HTR-8/SVneo (cell line): ENCODE data around the gene PHLPP1.
"Not testable (repeated sequence)": the region's sequence is repeated elsewhere in the genome, so short reads cannot be mapped to it uniquely, and the experiment has no call there.

ENCODE experiments used
- DNase-seq: peaks from one replicate; pipeline ENCODE4 v3.0.0; 2011; ENCODE audit warnings: low spot score, mixed read lengths; ENCODE audit not compliant: insufficient read length
- FAIRE-seq: peaks from 2 replicates; lab custom pipeline; 2011; peaks lifted over from hg19 to GRCh38; lab: Jason Lieb, UNC

The PHLPP1 gene

DNA sequence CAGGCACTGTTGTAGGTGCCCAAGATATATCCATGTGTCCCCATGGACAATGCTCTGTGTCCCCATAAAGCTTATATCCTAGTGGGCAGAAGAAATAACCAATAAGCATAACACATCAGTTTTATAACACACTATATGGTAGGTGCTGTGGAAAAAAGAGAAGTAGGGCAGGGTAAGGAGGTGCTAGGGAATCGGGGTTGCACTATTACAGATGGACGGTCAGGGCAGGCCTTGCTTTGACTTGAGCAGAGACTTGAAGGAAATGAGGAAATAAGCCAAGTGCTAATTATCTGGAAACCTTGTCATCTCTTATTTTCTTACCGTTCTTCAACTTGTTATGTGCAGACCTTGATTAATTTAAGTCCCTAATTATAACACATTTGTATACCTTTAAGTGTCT lies 82.0 kb downstream of the PHLPP1 start:
- no peak for FAIRE-seq
- DNase-seq: no peak

DNA sequence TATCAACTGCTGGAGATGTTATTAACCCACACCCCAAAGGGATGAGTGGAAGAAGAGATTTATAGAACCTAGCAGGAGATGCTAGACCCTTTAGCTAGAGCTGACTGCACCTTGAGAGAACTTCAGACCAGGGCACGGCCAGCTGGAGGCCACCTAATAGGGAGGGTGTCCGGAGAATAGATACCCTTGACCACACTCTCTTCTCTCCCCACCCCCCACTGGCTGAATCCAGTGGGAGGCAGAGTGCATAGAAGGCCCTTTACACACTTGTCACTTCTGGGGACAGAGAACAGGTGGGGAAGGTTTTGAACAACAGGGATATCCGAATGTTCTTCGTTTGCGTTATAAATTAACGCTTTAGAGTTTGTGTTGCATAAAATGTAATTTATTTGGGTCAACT lies 84.6 kb downstream of the PHLPP1 start:
- FAIRE-seq (no peak), DNase-seq (no peak)

DNA sequence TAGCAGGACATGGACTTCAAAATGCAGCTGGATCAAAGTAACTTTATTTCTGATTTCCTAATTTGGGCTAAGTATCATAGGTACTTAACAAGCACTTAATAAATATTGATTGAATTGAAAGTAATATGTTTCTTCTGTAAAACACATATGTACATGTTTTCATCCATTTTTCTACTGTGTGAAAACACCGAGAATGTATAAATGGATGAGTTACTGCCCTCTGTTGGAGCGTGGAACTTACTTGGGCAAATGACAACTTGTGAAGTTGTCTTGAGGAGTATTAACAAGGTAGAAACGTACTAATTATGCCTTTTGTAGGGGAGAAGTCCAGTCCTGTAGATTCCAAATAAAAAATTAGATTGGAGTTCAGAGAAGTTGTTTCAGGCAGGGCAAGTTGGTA lies 87.2 kb downstream of the PHLPP1 start:
- FAIRE-seq: no peak
- DNase-seq: no peak

DNA sequence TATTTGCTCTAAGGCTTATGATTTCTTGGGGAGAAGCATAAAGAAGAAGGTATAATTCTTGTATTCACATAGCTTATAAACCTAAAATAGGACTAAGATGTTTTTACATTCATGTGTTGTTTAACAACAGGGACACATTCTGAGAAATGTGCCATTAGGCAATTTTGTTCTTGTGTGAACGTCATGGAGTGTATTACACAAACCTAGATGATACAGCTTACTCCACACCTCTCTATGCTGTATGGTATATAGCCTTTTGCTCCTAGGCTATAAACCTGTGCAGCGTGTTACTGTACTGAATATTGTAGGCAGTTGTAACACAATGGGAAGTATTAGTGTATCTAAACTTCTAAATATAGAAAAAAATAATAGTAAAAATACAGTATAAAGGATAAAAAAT lies 92.1 kb downstream of the PHLPP1 start:
- DNase-seq (no peak), FAIRE-seq (no peak)

DNA sequence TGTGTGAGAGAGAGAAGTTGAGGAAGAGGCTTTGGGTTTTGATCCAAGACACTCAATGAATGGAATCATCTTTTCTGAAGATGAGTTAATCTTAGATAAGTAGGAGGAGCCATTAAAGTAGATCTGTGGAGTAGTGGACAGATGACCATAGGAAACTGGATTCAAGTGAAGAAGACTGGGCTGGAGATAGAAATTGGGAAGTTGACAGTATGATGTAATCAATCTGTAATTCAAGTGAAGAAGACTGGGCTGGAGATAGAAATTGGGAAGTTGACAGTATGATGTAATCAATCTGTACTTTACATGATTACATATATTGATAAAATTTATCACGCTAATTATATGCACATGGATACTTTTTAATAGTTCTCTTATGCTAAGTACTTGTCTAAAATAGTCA lies 92.8 kb downstream of the PHLPP1 start:
- no peak for DNase-seq
- no peak for FAIRE-seq

DNA sequence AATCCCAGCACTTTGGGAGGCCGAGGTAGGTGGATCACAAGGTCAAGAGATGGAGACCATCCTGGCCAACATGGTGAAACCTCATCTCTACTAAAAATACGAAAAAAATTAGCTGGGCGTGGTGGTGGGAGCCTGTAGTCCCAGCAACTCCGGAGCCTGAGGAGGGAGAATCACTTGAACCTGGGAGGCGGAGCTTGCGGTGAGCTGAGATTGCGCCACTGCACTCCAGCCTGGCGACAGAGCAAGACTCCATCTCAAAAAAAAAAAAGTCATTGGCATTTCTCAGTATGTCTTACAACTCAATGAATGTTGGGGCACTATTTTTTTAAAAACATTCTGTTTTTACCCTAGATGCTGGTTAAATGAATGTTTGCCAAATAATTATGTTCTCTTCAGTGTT lies 94.1 kb downstream of the PHLPP1 start:
- not testable (repeated sequence) for FAIRE-seq, DNase-seq

DNA sequence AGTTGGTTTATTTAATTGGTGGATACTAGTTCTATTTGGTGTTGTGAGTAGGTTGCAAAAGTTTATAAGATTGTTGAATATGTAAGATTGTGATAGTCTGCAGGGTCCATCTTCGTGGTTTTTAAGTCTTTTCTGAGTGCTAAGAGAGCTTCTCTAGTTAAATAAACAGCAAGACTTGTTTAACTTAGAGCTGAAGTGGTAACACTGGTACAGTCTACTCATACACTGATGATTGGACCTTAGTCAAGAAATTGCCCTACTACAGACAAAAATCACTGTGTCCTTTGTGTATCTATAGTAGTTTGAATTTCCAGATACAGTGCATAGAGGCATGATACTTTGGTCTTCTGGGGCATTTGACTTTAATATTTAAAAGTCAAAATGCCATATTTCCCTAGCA lies 94.6 kb downstream of the PHLPP1 start:
- FAIRE-seq: no peak
- DNase-seq: no peak

DNA sequence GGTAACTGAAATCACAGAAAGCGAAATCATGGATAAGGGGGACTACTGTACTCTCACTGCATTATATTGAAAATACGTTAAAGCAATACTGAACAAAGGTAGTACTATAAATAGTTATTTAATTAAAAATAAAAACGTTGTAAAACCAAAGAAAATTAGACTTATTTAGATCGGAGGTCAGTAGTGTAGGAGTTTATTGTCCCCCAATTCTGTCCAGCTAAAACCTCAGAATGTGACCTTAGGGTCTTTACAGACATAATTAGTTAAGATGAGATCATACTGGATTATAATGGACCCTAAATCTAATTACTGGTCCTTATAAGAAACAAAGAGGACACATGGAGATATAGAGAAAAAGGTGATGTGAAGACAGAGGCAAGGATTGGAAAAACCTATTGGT lies 95.3 kb downstream of the PHLPP1 start:
- FAIRE-seq (no peak), DNase-seq (no peak)

DNA sequence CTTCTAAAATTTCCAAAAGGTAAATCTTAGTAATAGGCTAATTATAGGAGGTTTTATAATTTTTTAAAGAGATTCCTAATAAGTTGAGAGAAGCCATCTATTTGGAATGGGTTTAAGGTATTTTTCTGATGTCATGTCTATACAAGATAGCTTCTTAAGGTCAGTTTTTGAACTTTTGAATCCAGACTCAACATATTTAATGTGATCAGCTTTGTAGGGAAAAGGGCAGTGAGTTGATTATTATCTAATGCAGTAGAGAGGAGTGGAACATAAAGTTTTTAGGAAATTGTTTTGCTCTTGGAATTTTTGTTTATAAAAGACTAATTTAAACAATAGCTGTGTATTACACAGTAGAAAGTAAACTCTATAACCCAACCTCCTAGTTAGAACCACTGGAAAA lies 96.3 kb downstream of the PHLPP1 start:
- no peak for DNase-seq
- FAIRE-seq: no peak

DNA sequence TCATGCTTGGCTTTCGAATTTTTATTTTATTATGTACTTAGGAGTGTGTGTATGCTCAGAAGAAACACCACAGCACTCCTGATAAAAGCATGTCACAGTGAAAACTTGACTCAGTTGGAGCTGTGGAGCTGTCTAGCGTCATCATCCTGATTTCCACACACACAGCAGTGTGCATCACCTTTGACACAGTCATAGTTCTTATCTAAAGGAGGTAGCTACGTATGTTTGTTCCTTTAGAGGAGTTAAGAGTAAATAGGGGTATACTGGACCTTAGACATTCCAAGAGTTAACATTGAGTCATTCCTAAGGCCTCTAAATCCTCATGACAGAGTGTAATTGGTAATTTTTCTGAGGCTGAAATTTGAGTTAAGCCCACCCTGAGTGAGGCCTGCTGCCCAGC lies 96.9 kb downstream of the PHLPP1 start:
- FAIRE-seq: no peak
- no peak for DNase-seq

DNA sequence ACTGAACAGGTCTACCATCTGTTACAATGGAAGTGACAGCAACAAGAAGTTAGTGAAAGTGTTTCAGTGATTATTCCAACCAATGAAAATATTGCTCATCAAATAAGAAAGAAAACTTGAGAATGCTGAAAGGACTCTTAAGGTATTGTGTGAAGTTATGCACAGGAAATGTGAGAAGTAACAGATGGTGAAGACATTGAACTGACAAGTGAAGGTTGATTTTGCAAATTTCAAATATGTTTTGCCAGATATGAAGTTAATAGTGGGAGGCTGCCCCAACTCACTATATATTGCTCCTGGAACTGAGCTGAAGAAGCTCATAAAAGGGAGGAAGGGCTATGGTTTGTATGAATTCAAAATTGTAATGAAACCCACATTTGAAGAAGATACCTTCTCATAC lies 97.5 kb downstream of the PHLPP1 start:
- DNase-seq: no peak

DNA sequence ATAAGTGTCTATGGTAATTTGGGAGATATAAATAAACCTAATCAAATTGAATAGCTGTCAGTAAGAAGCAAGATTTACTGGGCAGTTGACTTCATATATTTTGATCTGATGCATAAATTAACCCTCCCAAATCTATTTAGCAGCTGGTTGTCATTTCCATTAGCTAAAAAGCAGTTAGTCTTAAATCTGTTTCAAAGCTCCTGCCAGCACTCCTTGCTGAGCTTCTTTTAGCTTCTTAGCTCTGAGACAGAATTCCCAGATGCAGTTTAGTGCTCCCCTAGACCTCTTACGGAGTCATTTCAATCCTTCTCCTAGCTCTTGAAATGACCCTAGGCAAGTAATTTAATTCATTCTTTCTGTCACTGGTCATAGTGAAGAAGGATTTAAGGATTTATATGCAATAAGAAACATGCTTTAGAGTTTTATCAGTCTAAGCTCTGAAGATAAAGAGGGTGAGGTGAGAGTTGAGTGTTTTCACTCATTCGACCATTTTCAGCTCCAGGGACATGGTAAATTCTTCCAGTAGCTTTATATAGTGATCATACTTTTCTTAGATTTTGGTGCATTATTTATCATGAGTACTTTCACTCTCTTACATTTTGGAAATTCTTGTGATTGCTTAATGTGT lies 98.9 kb downstream of the PHLPP1 start:
- DNase-seq (no peak), FAIRE-seq (no peak)

More for the DNA sequence above, 97.5 kb downstream of the PHLPP1 start:
- no peak for FAIRE-seq

DNA sequence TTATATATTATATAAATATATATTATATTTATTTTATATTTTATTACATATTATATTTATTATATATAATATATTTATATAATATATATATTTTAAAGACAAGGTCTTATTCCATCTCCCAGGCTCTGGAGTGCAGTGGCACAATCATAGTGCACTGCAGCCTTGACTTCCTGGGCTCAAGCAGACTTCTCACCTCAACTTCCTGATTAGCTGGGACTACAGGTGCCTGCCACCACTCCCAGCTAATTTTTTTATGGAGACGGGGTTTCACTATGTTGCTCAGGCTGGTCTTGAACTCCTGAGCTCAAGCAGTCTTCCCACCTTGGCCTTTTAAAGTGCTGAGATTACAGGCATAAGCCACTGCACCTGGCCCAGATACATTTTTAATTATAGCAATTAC lies 110.0 kb downstream of the PHLPP1 start:
- no peak for FAIRE-seq
- no peak for DNase-seq

DNA sequence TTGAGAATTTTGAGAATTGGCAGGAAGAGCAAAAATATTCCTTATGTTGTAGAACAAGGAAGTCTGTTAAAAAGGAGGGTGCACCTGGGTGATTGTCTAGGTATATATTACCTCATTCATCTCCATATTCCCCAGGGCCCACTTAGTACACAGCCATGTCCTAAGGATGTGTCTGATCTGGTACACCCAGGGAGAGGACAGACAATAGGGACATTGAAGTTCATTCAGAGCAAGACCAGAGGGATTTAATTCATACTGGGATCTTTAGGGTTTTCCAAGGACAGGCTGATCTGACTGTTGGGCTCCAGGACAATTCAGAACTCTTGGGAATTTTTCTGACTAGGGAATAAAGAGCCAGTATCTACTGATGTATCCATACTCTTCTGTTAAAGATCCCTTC lies 112.1 kb downstream of the PHLPP1 start:
- FAIRE-seq (no peak), DNase-seq (no peak)

DNA sequence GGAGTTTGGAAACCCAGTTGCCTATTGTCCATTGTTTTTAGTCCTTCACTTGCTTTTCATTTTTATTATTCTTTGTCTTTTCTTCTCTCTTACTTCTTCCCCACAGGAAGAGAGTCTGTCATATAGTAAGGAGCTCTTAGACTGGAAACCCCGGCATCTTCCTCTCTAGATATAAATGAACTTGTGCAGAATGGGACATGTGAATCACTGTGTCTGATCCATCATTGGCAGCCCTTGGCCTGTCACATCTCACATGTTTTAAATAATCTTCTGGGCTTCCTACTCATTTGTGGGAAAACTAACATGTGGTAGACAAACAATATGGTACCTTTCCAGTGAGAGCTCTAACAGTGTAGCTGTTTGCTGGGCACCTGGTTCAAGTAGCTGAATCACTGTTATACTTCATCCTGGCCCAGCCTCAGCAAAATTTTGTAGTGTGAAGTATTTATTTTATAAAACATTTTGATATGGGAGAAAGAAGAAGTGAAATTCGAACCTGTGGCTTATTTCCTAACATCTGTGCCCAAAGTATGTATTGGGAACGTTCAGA lies 112.8 kb downstream of the PHLPP1 start:
- DNase-seq (no peak), FAIRE-seq (no peak)

DNA sequence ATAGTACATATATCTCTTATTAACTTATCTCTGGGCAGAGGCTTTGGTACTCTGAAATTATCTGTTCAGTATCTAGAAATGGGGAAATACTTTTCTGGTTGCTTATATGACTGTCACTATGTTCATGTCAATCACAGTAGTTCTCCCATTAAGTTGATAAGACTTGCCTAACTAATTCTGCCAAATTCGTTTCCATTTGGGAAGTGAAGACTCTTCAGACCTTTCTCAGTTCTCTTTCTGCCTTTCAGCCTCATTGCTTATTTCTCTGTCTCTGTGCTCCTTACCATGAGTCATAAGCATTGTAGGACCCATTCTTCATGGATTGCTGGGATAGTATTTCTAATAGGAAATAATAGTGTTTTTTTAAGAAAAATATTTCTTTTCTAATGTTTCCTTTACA lies 113.5 kb downstream of the PHLPP1 start:
- DNase-seq: no peak
- FAIRE-seq: no peak

DNA sequence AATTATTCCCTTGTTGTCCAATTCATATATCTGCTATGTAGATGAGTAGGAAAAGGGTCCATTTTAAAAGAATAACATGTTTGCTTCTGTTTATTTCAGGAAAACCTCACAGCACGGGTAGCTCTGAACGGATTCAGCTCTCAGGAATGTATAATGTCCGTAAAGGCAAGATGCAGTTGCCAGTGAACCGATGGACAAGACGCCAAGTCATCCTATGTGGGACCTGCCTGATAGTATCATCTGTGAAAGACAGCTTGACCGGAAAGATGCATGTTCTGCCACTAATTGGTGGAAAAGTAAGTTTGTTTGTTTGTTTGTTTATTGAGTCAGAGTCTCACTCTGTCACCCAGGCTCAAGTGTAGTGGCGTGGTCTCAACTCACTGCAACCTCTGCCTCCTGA lies 114.6 kb downstream of the PHLPP1 start:
- no peak for FAIRE-seq

DNA sequence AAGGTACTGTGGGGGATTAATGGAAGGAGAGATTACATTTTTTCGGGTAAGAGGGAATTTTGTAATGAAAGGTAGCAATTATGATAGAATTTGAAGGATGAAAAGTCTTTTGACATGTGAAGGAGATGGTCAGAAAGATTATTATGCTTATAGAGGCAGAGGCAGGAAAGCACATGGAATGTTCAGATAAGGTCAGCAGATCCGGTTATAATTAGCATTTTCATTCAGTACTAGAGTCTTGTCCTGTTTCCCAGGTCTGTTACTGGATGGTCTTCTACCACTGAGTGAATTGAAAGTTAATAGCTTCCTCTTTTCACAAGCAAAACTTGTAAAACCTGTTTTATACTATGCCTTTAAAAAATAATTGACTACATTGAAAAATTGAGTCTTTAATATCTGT lies 116.9 kb downstream of the PHLPP1 start:
- no peak for DNase-seq
- FAIRE-seq: no peak

More for the DNA sequence above, 114.6 kb downstream of the PHLPP1 start:
- DNase-seq: no peak

DNA sequence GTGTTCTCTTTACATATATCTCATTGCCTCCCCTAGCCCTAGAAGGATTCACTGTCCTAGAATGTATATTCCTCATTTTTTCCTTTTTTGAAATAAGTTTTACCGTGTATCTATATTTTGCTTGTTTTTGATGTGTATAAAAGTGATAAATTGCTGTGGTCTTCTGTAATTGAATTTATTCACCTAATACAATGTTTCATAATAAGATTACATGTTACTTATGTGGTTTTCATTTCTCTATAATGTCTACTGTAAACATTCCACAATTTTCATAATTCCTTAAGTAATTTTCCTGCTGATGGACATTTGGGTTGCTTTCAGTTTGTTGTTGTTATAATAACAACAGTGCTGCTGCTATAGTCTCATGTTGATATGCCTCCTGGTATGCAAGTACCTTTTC lies 118.2 kb downstream of the PHLPP1 start:
- FAIRE-seq: no peak
- DNase-seq: no peak

DNA sequence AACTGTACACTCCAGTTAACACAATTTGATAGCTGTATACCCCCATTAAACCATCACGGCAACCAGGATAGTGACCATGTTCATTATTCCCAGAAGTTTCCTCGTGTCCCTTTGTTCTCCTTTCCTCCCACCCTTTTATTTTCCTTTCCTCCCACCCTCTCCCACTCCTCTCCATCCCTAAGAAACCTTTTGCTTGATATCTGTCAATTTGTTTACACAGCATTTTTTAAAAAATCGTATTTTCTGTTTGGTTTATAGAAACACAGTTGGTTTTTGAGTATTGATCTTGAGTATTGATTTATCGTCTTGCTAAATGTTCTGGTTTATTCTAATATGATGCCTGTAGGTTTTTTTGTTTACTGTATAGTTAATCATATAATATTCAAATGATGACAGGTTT lies 119.4 kb downstream of the PHLPP1 start:
- no peak for FAIRE-seq
- no peak for DNase-seq

DNA sequence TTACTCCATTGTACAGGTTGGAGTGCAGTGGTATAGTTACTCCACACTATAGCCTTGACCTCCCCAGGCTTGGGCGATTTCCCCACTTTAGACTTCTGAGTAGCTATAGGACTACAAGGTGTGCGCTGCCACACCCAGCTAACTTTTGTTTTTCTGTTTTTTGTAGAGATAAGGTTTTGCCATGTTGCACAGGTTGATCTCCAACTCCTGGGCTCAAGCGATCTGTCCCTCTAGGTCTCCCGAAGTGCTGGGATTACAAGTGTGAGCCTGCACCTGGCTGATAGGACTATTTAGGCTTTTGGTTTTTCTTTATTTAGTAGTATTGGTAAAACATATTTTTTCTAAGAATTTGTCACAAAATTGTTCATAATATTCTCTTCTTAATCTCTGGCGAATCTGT lies 121.7 kb downstream of the PHLPP1 start:
- no peak for FAIRE-seq
- no peak for DNase-seq

DNA sequence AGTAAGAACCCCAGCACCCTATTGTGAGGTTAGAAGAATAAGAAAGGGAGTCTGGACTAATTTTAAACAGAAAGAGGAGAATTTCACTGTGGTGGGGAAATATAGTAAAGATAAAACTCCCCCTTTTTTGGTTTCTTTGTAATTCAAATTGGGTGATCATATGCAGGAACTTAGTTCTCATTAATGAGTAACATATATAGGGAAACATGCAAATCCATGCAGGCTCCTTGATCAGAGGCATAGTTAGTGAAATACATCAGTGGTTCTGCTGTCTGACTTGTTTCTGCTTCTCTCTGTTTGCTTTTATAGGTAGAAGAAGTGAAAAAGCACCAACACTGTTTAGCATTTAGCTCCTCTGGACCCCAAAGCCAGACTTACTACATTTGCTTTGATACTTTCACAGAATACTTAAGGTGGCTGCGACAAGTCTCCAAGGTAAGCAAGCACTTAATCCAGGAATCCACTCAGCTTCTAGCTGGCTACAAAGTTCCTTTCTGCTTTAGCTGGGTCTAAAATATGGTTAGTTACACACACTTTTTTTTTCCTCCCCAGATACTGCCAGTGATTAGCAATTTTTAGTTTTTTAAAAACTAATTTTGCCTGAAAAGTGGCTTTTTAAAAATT lies 123.2 kb downstream of the PHLPP1 start:
- DNase-seq (no peak), FAIRE-seq (no peak)
